ENCODE results near the gene ENPP3.

ENPP3 gene

DNA sequence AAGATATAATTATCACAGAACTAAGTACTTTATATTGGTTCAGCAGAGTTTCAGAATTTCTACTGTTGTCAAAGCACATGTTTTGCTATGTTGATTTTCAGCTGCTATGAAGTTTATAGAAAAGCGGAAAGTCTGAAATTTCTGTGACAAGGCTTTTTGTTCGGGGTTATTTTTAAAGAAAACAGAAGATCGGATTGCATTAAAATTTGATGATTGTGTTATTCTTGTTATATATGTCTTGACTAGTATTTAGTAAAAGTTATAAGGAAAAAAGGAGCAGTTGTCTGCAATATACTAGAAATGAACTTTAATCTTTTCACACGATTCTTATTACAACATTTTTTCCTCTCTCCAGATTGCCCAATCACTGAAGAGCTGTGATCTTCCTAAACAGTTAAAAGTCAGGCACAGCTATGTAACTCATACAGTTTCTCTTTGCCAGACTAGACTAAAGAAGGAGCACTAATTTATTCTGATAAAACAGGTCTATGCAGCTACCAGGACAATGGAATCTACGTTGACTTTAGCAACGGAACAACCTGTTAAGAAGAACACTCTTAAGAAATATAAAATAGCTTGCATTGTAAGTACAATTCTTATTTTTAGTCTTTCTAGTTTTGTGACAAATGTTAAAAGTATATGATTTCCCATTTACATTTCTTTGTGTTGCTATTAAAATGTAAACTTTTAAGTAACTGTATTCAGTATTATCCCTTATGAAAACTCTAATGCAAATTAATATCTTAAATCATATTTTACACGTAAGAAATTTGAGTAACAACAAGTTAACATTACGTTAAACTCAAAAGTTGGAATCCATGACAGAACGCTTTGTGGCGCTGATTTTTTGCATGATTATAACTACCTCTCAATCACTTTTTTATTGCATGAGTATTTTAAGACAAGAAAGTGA is at the start of gene ENPP3:
TSS of gene ENPP3 (plus strand) at position 423 of the 913 bp plus-strand sequence. CDS start at position 506, 83 bp downstream.
- DNase-seq, result no peak

GRCh38 chr6:131587909-131588308 is 49.2 kb upstream of the ENPP3 start:
- no peak for DNase-seq

GRCh38 chr6:131588643-131589042 is 48.5 kb upstream of the ENPP3 start:
- DNase-seq, result no peak

DNA sequence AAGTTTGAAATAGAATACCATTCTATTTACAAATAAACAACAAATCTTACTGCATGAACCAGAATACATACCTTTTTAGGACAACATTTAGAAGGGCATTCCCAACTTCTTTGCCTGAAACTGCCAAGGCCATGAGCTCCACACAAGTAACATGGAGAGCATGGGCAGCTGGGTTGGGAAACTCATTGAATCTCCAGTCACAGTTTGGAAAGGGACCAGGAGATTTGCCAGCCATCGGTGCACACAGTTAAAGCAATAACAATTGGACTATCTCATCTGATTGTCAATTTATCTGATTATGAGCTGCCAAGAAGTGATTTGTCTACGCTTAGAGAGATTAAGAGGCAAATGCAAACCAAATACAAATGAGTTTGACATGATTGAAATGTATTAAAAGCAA is 44.2 kb upstream of the ENPP3 start:
- no peak for DNase-seq

GRCh38 chr6:131594074-131594473 is 43.0 kb upstream of the ENPP3 start:
- no peak for DNase-seq

- DNase-seq, result no peak
These were observed 39.7 kb upstream of the ENPP3 start for GRCh38 chr6:131597446-131597845.

DNA sequence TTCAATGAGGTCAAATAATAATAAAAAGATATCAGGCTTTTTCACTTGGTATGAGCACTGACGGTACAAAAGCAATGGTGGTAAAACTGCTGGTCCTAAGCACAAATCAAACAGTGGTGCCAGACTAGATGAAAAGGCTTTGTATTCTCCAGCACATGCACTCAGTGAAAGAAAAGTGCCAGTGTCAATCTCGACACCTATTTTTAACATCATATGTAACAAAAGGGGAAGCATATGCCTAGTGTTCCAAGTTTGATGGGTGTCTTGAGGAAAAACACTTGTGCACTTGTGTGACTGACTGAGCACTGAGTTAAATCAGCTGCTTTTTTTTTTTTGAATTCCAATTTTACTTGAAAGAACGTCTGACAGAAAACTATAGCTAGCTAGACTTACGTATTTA is 36.4 kb upstream of the ENPP3 start:
- no peak for DNase-seq

- no peak for DNase-seq
These were observed 34.3 kb upstream of the ENPP3 start for GRCh38 chr6:131602781-131603312.

DNA sequence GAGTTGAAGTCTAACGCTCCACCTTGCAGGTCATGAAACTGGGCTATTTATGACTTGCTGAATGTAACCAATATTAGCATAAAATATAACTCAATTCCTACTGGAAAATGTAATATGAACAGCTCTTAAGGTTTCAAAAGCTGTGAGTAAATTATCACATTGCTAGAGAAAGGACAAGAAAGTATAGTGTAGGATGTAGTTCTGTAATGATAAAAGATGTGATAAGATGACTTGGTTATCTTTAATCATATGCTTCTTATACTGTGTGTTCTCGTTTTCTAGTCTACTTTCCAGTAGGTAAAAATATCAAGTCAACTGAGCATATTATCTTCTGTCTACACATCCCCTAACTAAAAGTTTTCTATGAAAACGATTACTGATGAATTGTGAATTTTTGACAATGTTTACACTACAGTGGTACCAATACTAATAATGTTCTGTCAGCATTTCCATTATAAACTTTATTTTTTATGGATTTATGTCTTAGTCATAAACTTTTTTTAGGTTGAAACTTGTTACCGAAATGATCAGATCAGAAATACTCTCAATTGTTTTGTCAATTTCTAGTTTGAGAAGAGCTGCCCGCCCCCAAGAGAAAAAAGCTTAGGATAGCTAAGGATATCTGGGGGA is 23.7 kb upstream of the ENPP3 start:
- DNase-seq, result no peak

- no peak for DNase-seq
These were observed 21.8 kb upstream of the ENPP3 start for GRCh38 chr6:131615275-131615674.

DNA sequence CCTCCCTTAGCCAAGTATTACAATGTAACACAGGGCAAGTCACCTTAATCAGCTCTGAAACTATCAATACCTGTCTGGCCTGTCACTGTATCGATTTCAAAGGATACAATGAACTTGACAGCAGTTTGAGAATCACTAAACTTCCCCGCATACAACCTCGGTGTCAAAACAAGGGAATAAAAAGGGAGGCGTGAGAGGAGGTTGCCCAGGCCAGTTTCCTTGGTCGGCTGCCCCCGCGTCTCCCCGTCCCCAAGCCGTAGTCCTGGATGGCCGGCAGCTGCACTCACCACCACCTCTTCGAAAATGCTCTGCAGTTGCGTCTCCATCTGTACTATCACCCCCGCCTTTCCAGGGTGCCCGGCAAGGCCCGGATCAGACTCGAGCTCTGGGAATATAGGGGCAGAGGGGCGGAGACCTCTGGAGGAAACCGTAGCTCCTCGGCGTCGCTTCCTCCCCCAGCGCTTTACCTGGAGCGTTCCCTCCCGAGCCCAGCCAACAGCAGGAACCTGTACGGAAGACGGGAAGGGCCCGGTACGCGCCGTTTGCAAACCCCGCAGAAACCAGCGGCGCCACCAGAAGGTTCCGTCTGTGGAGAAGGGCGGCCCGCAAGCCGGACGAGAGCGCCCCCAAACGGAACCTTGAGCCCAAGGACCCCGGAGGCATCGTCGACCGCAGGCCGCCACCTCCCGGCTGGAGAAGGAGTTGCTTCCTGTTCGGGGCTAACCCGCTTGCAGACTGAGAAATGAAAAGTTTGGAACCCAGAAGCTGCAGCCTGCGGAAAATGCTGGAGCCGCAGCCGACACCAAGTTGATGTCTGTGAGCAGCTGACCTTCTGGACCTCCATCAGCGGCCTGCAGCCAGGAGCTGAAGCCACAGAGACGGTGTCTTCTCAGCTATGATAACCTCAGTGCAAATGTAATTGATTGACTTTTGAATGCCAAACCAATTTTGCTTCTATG is 9.1 kb upstream of the ENPP3 start, which contains the start of gene MED23:
TSS of gene MED23 (minus strand) at position 519 of the 959 bp plus-strand sequence. CDS start at position 326, 193 bp downstream.
- peak; percentile 71 for DNase-seq

DNA sequence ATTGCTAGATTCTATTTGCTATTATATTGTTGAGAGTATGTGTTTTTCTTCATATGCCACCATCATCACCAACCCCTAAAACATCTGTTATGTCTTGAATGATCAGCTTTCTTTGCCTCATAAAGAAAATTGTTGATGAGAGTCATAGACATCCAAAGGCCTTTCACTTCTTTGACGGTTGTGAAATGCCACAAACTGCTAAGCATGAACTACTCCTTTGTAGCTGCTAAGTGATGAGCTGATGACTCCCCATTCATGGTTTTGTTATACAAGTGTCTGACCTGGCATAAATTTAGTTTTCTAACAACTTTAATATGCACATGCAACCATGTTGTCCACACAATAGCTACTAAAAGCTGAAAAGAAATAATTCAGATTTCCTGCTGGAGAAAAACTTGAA is 8.4 kb upstream of the ENPP3 start:
- DNase-seq, result no peak

GRCh38 chr6:131629651-131630050 is 7.5 kb upstream of the ENPP3 start:
- no peak for DNase-seq

DNA sequence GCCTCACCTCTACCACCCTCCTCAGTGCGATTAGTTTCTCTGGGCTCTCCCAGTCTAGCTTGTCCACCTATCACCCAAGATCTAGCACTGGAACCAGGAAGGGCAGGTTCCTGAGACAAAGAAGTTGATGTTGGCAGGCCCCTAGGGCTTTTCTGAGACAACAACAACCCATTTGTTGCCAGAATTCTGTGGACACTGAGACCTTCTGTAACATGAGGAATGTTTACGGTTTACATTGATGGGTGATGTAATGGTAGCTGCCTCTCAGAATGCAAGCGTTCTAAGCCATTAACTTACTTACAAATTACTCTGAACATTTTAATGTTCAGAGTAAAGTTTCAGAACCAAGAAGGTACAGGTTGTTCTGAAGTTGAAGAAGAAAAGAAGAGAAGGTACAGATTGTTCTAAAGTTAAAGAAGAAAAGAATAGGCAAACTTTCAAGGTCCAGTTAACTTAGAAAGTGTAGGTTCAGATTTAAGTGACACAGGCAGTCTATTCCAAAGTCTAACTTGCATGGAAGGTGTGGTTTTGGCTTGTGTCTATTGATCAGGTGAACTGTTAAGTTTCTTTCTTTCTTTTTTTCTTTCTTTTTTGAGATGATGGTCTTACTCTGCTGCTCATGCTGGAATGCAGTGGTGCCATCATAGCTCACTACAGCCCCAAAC is 5.3 kb upstream of the ENPP3 start:
- DNase-seq, result no peak

GRCh38 chr6:131635384-131636340 is 1.4 kb upstream of the ENPP3 start:
- no peak for DNase-seq

DNA sequence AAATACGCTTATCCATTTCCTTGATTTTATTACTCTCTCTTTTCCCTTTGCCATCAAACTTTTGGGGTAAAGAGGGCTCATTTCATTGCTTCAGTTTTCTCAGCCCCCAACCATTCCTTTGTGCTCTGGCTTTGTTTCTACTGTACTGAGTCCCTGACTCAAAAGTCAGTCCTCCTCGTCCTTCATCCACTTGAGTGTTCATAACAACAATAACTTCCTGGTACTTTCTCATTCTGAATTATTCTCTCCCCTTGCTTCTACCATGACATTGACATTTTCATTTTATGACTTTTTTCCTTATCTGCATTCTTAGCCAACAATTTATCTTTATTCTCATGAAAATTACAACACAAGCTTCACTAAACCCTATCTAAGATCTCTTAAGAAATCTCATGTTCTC is 911 bp downstream of the ENPP3 start:
- no peak for DNase-seq

GRCh38 chr6:131640100-131640499 is 3.0 kb downstream of the ENPP3 start:
- no peak for DNase-seq

- no peak for DNase-seq
These were observed 3.5 kb downstream of the ENPP3 start for GRCh38 chr6:131640576-131640975.

DNA sequence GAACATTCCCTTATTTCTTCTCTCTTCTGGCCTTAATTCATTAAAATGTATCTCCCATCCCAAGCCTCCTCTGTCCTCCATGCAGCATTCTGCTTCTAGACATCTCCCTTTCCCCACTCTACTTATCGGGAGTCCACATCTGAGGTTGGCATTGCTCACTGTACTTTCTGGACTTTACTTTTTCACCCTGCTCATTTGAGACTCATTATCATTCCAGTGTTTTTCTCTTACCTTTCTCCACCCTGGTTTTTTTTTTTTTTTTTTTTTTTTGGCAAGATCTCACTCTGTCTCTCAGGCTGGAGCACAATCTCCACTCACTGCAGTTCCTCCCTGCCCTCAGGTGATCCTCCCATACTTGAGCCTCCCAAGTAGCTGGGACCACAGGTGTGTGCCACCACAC is 4.5 kb downstream of the ENPP3 start:
- no peak for DNase-seq

DNA sequence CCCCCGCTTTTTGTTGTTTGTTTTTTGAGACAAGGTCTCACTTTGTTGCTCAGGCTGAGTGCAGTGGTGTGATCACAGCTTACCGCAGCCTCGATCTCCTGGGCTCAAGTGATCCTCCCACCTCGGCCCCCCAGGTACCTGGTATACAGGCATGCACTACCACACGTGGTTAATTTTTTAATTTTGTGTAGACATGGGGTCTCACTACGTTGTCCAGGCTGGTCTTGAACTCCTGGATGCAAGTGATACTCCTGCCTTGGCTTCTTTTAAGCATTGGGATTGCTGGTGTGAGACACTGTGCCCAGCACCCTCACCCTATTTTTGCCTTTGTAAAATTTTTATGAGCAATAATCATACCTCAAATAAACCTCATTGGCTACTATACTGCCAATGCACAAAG is 5.5 kb downstream of the ENPP3 start:
- DNase-seq, result no peak
